H9 (cell line): ENCODE data around the gene SPECC1. TPM values are rescaled to one million over a fixed set of nuclear protein-coding genes. Genes with fewer than 3 reads are reported as not detected.

Experiments
- DNase-seq: peaks from one replicate; pipeline ENCODE4 v3.0.0-alpha.2; 2017
- H2AFZ ChIP-seq: one replicate; pipeline ENCODE4 v1.6.1; 2013; ENCODE audit warnings: mild to moderate bottlenecking, low read length, control low read depth, moderate library complexity
- H2AK5ac ChIP-seq: 2 replicates; pipeline ENCODE4 v1.6.1; 2013; ENCODE audit warnings: low read length, control low read depth, mixed read lengths; ENCODE audit not compliant: insufficient read length
- H2BK120ac ChIP-seq: one replicate; pipeline ENCODE4 v1.6.1; 2013; ENCODE audit warnings: low read depth, mild to moderate bottlenecking, low read length, control low read depth, inconsistent platforms; ENCODE audit not compliant: poor library complexity, severe bottlenecking
- H2BK12ac ChIP-seq: 2 replicates; pipeline ENCODE4 v1.6.1; 2013; ENCODE audit warnings: low read length, control low read depth, mixed read lengths, low read depth; ENCODE audit not compliant: insufficient read length
- H2BK15ac ChIP-seq: 2 replicates; pipeline ENCODE4 v1.6.1; 2013; ENCODE audit warnings: low read depth, low read length, control low read depth
- H2BK20ac ChIP-seq: one replicate; pipeline ENCODE4 v1.6.1; 2013; ENCODE audit warnings: low read depth, mild to moderate bottlenecking, low read length, control low read depth, inconsistent platforms; ENCODE audit not compliant: poor library complexity, severe bottlenecking
- H2BK5ac ChIP-seq: 2 replicates; pipeline ENCODE4 v1.6.1; 2013; ENCODE audit warnings: low read length, control low read depth, mixed read lengths; ENCODE audit not compliant: insufficient read length
- H3K14ac ChIP-seq: 2 replicates; pipeline ENCODE4 v1.6.1; 2013; ENCODE audit warnings: low read length, control low read depth; ENCODE audit not compliant: insufficient read depth
- H3K18ac ChIP-seq: 2 replicates; pipeline ENCODE4 v1.6.1; 2013; ENCODE audit warnings: low read depth, mild to moderate bottlenecking, mixed read lengths, low read length, control low read depth; ENCODE audit not compliant: insufficient read length
- H3K23ac ChIP-seq: 2 replicates; pipeline ENCODE4 v1.6.1; 2013; ENCODE audit warnings: low read length, control low read depth, mixed read lengths, low read depth; ENCODE audit not compliant: insufficient read length
- H3K23me2 ChIP-seq: 2 replicates; pipeline ENCODE4 v1.6.1; 2013; ENCODE audit warnings: low read depth, mild to moderate bottlenecking, mixed read lengths, low read length, control low read depth; ENCODE audit not compliant: insufficient read length, poor library complexity, severe bottlenecking
- H3K27ac ChIP-seq: 2 replicates; pipeline ENCODE4 v1.5.1; 2013; ENCODE audit warnings: low read length, control low read depth, mixed read lengths, low read depth; ENCODE audit not compliant: insufficient read length
- H3K27me3 ChIP-seq: 2 replicates; pipeline ENCODE4 v1.6.1; 2013; ENCODE audit warnings: low read length, control low read depth, inconsistent platforms; ENCODE audit not compliant: insufficient read depth
- H3K4ac ChIP-seq: 2 replicates; pipeline ENCODE4 v1.6.1; 2013; ENCODE audit warnings: low read depth, mild to moderate bottlenecking, control low read depth, inconsistent platforms, low read length, moderate library complexity
- H3K4me1 ChIP-seq: 2 replicates; pipeline ENCODE4 v1.6.1; 2013; ENCODE audit warnings: low read length, control low read depth, inconsistent platforms; ENCODE audit not compliant: insufficient read depth
- H3K4me2 ChIP-seq: 2 replicates; pipeline ENCODE4 v1.6.1; 2013; ENCODE audit warnings: low read length, control low read depth, mixed read lengths; ENCODE audit not compliant: insufficient read length, insufficient read depth
- H3K56ac ChIP-seq: 2 replicates; pipeline ENCODE4 v1.6.1; 2013; ENCODE audit warnings: low read depth, mild to moderate bottlenecking, mixed read lengths, low read length, control low read depth; ENCODE audit not compliant: insufficient read length
- H3K79me1 ChIP-seq: 2 replicates; pipeline ENCODE4 v1.6.1; 2013; ENCODE audit warnings: low read depth, mild to moderate bottlenecking, moderate library complexity, low read length, control low read depth, inconsistent platforms; ENCODE audit not compliant: insufficient read depth, poor library complexity, severe bottlenecking
- H3K79me2 ChIP-seq: 2 replicates; pipeline ENCODE4 v1.6.1; 2013; ENCODE audit warnings: low read length, control low read depth, inconsistent platforms; ENCODE audit not compliant: insufficient read depth
- H3K9ac ChIP-seq: 2 replicates; pipeline ENCODE4 v1.6.1; 2013; ENCODE audit warnings: low read length, control low read depth, mixed read lengths; ENCODE audit not compliant: insufficient read length; ENCODE audit errors: extremely low read depth
- H3K9me3 ChIP-seq: one replicate; pipeline ENCODE4 v1.6.1; 2013; ENCODE audit warnings: low read depth, low read length, inconsistent platforms; ENCODE audit not compliant: control insufficient read depth
- H3T11ph ChIP-seq: one replicate; pipeline ENCODE4 v1.6.1; 2013; ENCODE audit warnings: mild to moderate bottlenecking, low read length, control low read depth, inconsistent platforms
- H4K20me1 ChIP-seq: one replicate; pipeline ENCODE4 v1.6.1; 2013; ENCODE audit not compliant: control insufficient read depth, insufficient read length, insufficient read depth
- H4K5ac ChIP-seq: 2 replicates; pipeline ENCODE4 v1.6.1; 2013; ENCODE audit warnings: low read depth, mild to moderate bottlenecking, mixed read lengths, low read length, control low read depth; ENCODE audit not compliant: insufficient read length
- H4K8ac ChIP-seq: replicated peaks from 2 replicates; pipeline ENCODE4 v1.6.1; 2013; ENCODE audit warnings: low read length, control low read depth, mixed read lengths, low read depth; ENCODE audit not compliant: insufficient read length
- H4K91ac ChIP-seq: 2 replicates; pipeline ENCODE4 v1.6.1; 2013; ENCODE audit warnings: low read depth, mild to moderate bottlenecking, moderate library complexity, mixed read lengths, low read length, control low read depth; ENCODE audit not compliant: insufficient read length
- H3K27ac Mint-ChIP-seq, 3 experiments: 2 replicates in 2 of 3; 3 replicates in 1 of 3; pipeline ENCODE4 v1.8.0; 2020 to 2021; ENCODE audit warnings: mixed read lengths in 3 of 3, mild to moderate bottlenecking in 1 of 3, moderate library complexity in 1 of 3
- H3K27me3 Mint-ChIP-seq: 2 replicates; pipeline ENCODE4 v1.8.0; 2021; ENCODE audit warnings: low read depth, mild to moderate bottlenecking, moderate library complexity, mixed read lengths
- H3K36me3 Mint-ChIP-seq, 3 experiments: 2 replicates in 2 of 3; 3 replicates in 1 of 3; pipeline ENCODE4 v1.8.0; 2020 to 2021; ENCODE audit warnings: low read depth in 3 of 3, mixed read lengths in 3 of 3; ENCODE audit not compliant: insufficient read depth in 1 of 3
- H3K4me1 Mint-ChIP-seq, 2 experiments: 2 replicates each; pipeline ENCODE4 v1.8.0; 2020; ENCODE audit warnings: mixed read lengths in 2 of 2
- H3K4me3 Mint-ChIP-seq, 2 experiments: 2 replicates in 1 of 2; 3 replicates in 1 of 2; pipeline ENCODE4 v1.8.0; 2020 to 2021; ENCODE audit warnings: mild to moderate bottlenecking in 2 of 2, mixed read lengths in 2 of 2, moderate library complexity in 1 of 2
- H3K9me3 Mint-ChIP-seq, 2 experiments: 2 replicates in 1 of 2; 3 replicates in 1 of 2; pipeline ENCODE4 v1.8.0; 2020; ENCODE audit warnings: mild to moderate bottlenecking in 2 of 2, mixed read lengths in 2 of 2, moderate library complexity in 1 of 2
- WGBS: extraction: QIAGEN DNeasy Blood & Tissue Kit; methylation state at CpG from one replicate; pipeline ENCODE4 v1.1.7; 2013; ENCODE audit warnings: missing lambda C conversion rate, low lambda C conversion rate, mixed read lengths; ENCODE audit not compliant: insufficient read length; ENCODE audit errors: extremely low coverage; 5-methylcytosine and 5-hydroxymethylcytosine counted together
- total RNA-seq: library from RNA; stranded (reverse); gene quantifications from 2 replicates; pipeline ENCODE4 v1.2.1, GENCODE V29; 2021
- TF ChIP-seq, protein P1 (sequence below): fragments of 200-600 bp; sonication (generic); conservative IDR thresholded peaks from 3 replicates; pipeline ENCODE4 v1.8.0; 2021; ENCODE audit warnings: antibody characterized with exemption, mild to moderate bottlenecking

The SPECC1 gene
- total RNA-seq, 1 experiment from 2014 or later = 65.7 TPM

DNA sequence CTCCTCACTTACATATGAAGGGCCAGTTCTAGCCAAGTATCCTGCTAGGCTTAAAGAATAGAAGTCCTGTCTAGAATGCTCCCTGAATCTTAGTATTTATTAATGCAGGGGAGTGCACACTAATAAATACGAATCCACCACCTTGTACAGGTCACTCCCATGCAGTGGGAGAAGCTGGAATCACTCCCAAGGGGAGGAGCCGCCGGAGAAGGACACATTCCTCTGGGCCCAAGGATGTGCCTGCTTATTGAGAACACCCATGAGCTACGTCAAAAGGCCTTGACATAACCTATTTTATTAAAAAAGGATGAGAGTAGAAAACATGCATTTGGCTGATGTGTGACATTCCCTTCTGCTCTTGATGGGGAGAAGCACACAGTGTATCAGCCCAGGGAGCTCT, 223.5 kb downstream of the SPECC1 start:
- Histone ChIP-seq H2AK5ac (no peak overlapping the region), H3K79me1 (no peaks in the 10 kb centered on the region), H3K79me2 (no peaks in the 10 kb centered on the region; the same call in 1 of the 2 replicates), H3K27me3 (no peaks in the 10 kb centered on the region), H2BK120ac (no peak overlapping the region), H3K9me3 (no peaks in the 10 kb centered on the region), H4K20me1 (no peaks in the 10 kb centered on the region), H2BK20ac (no peak overlapping the region), H2BK15ac (no peak overlapping the region), H3K4me2 (no peak overlapping the region), H3K56ac (no peak overlapping the region), H3K23ac (no peak overlapping the region), H3T11ph (no peak overlapping the region), H3K23me2 (no peaks in the 10 kb centered on the region), H3K14ac (no peak overlapping the region), H3K4ac (no peak overlapping the region), H4K8ac (no peak overlapping the region), H4K91ac (no peak overlapping the region), H4K5ac (no peak overlapping the region), H3K27ac (no peak overlapping the region), H3K18ac (no peak overlapping the region), H3K9ac (no peak overlapping the region), H2BK5ac (no peak overlapping the region), H2BK12ac (no peak overlapping the region), H3K4me1 (no peaks in the 10 kb centered on the region; the same call in 1 of the 2 replicates), H2AFZ (no peak overlapping the region)
- Mint-ChIP-seq H3K36me3 (peaks cover 35 to 58% (median 55%) of the 10 kb centered on the region in 3 experiments), H3K4me3 (no peak overlapping the region), H3K4me1 (peaks cover 25 to 26% of the 10 kb centered on the region in 2 experiments), H3K27me3 (no peaks in the 10 kb centered on the region), H3K27ac (no peak overlapping the region), H3K9me3 (no peaks in the 10 kb centered on the region)
- DNase-seq = no peak
- TF ChIP-seq, protein P1, sequence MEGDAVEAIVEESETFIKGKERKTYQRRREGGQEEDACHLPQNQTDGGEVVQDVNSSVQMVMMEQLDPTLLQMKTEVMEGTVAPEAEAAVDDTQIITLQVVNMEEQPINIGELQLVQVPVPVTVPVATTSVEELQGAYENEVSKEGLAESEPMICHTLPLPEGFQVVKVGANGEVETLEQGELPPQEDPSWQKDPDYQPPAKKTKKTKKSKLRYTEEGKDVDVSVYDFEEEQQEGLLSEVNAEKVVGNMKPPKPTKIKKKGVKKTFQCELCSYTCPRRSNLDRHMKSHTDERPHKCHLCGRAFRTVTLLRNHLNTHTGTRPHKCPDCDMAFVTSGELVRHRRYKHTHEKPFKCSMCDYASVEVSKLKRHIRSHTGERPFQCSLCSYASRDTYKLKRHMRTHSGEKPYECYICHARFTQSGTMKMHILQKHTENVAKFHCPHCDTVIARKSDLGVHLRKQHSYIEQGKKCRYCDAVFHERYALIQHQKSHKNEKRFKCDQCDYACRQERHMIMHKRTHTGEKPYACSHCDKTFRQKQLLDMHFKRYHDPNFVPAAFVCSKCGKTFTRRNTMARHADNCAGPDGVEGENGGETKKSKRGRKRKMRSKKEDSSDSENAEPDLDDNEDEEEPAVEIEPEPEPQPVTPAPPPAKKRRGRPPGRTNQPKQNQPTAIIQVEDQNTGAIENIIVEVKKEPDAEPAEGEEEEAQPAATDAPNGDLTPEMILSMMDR = no peak
- no CpG with 5 or more reads among the region's 4 CpGs for WGBS
